ENCODE data around the gene ATAD3C.

Gene ATAD3C

GRCh38 chr1:1419363-1419812 lies 30.1 kb upstream of the ATAD3C start:
- Histone ChIP-seq H3K27ac (ENCODE audit: insufficient read depth, low read depth, low read length, poor library complexity, severe bottlenecking) (no peak overlapping the region), H3K36me3 (ENCODE audit: control insufficient read depth, insufficient read depth, low read length) (no peaks in the 10 kb centered on the region), H3K27me3 (ENCODE audit: control insufficient read depth, insufficient read depth, low read length, poor library complexity, severe bottlenecking) (no peaks in the 10 kb centered on the region), H3K9me3 (ENCODE audit: control insufficient read depth, low read length) (no peaks in the 10 kb centered on the region), H3K4me1 (ENCODE audit: control insufficient read depth, insufficient read depth, low read length) (peaks cover 31% of the 10 kb centered on the region), H3K4me3 (ENCODE audit: insufficient read depth, low read depth, low read length) (no peak overlapping the region)
- 94% methylated on average over 21 of the region's 21 CpGs for WGBS, 2 experiments

DNA sequence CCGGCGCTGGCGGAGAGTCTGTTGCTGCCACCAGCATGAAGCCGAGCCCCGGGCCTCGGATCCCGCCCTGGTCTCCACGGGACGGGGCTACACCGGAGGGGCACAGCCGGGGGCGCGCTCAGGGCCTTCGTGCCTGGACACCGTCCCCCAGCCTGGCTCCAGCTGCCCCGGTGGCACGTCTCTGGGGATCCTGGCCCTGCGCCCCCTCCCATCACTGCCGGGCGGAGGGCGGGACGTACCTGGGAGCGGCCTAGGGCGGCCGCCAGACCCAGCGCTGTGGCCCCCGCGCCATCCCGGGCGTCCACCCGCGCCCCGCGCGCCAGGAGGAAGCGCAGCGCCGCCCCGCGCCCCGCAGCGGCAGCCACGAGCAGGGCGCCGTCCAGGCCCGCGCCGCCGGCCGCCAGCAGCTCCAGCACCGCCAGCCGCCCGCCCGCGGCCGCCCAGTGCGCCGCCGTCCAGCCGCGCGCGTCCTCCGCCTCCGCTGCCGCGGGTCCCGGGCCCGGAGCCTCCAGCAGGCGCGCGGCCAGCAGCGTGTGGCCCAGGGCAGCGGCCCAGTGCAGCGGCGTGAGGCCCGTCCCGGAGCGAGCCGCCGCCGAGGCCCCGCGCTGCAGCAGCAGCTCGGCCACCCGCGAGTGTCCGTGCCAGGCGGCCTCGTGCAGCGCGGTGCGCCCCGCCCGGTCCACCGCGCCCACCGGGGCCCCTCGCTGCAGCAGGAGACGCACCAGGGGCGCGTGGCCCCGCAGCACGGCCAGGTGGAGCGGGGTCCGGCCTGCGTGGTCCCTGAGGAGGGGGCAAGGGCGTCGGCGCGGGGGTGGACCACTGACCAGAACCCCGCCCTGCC lies 29.5 kb upstream of the ATAD3C start:
- Histone ChIP-seq H3K4me1 (ENCODE audit: control insufficient read depth, insufficient read depth, low read length) (peaks cover 31% of the 10 kb centered on the region), H3K27me3 (ENCODE audit: control insufficient read depth, insufficient read depth, low read length, poor library complexity, severe bottlenecking) (no peaks in the 10 kb centered on the region), H3K36me3 (ENCODE audit: control insufficient read depth, insufficient read depth, low read length) (no peaks in the 10 kb centered on the region), H3K4me3 (ENCODE audit: insufficient read depth, low read depth, low read length) (no peak overlapping the region), H3K9me3 (ENCODE audit: control insufficient read depth, low read length) (no peaks in the 10 kb centered on the region), H3K27ac (ENCODE audit: insufficient read depth, low read depth, low read length, poor library complexity, severe bottlenecking) (no peak overlapping the region)
- 76% methylated on average over 112 of the region's 112 CpGs for WGBS, 2 experiments

DNA sequence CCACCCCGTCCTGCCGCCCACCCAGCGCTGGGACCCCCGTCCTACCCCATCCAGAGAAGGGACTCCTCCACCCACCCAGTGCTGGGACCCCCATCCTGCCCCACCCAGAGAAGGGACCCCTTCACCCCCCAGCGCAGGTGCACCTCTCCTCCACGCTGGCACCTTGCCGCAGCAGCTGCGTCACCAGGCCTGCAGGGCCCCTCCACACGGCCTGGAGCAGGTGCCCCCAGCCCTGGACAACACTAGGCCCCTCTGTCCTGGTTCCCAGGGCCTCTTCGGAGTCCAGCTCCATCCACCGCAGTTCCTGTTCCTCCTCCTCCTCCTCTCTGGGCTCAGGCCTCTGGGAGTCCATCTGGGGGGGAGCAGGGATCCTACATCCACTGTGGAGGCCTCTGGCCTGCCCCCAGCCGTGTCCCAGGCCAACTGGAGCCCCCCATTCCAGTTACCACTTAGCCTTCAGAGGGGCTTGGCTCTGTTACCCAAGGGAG lies 28.8 kb upstream of the ATAD3C start:
- Histone ChIP-seq H3K4me1 (ENCODE audit: control insufficient read depth, insufficient read depth, low read length) (peaks cover 32% of the 10 kb centered on the region), H3K27me3 (ENCODE audit: control insufficient read depth, insufficient read depth, low read length, poor library complexity, severe bottlenecking) (no peaks in the 10 kb centered on the region), H3K9me3 (ENCODE audit: control insufficient read depth, low read length) (no peaks in the 10 kb centered on the region), H3K27ac (ENCODE audit: insufficient read depth, low read depth, low read length, poor library complexity, severe bottlenecking) (no peak overlapping the region), H3K4me3 (ENCODE audit: insufficient read depth, low read depth, low read length) (no peak overlapping the region), H3K36me3 (ENCODE audit: control insufficient read depth, insufficient read depth, low read length) (no peaks in the 10 kb centered on the region)
- WGBS, 2 experiments, result 87 to 90% methylated on average over 11 to 12 of the region's 12 CpGs

DNA sequence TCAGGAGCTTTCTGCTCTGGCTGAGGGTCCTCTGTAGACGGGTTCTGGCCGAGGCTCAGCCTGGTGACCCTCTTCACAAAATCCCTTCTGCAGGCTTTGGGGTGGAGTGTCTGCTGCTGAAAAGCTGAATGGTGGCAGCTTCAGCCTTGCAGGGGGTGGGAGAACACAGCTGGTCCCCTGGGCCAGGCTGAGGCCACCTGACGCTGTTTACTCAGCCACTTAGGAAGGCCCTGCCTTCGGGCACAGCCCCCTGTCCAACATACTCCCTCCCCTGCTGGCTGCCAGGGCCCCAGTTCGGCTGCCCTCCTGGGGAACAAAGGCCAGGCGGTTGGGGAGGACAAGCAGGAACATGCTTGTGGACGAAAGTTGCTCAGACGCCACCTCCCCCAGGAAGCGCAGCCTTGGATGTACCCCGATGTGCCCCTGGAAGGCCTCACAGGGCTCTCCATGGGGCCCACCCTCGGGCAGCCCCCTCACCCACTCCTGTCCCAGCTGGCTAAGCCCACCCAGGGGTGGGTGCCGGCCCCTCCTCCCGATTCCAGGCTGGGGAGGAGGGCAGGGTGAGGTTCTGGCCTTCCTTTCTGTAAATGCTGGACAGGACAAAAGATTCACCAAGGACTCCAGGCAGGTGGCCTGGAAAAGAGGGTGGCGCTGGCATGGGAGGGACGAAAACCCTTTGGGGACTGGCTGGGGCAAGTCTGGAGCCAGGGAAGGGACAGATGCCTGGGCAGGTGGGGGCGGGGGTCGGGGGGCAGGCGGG lies 28.2 kb upstream of the ATAD3C start, which contains the start of gene ANKRD65:
TSS of gene ANKRD65 (minus strand) at position 130 of the 760 bp plus-strand sequence. CDS start 271 bp downstream, outside the sequence.
- Histone ChIP-seq H3K4me3 (ENCODE audit: insufficient read depth, low read depth, low read length) (no peak within 1 kb of the TSS), H3K27me3 (ENCODE audit: control insufficient read depth, insufficient read depth, low read length, poor library complexity, severe bottlenecking) (no peaks in the 10 kb centered on the region), H3K36me3 (ENCODE audit: control insufficient read depth, insufficient read depth, low read length) (no peaks in the 10 kb centered on the region), H3K9me3 (ENCODE audit: control insufficient read depth, low read length) (no peaks in the 10 kb centered on the region), H3K4me1 (ENCODE audit: control insufficient read depth, insufficient read depth, low read length) (peaks cover 35% of the 10 kb centered on the region), H3K27ac (ENCODE audit: insufficient read depth, low read depth, low read length, poor library complexity, severe bottlenecking) (no peak within 1 kb of the TSS)
- WGBS, 2 experiments, result 72 to 74% methylated on average over 18 of the region's 18 CpGs

GRCh38 chr1:1421907-1422464 lies 27.5 kb upstream of the ATAD3C start:
- peaks cover 40% of the 10 kb centered on the region for H3K4me1 ChIP-seq (ENCODE audit: control insufficient read depth, insufficient read depth, low read length)
- 91 to 95% methylated on average over 5 to 7 of the region's 7 CpGs for WGBS, 2 experiments
- H3K27me3 ChIP-seq (ENCODE audit: control insufficient read depth, insufficient read depth, low read length, poor library complexity, severe bottlenecking), result no peaks in the 10 kb centered on the region
- no peak overlapping the region for H3K4me3 ChIP-seq (ENCODE audit: insufficient read depth, low read depth, low read length)
- no peaks in the 10 kb centered on the region for H3K36me3 ChIP-seq (ENCODE audit: control insufficient read depth, insufficient read depth, low read length)
- no peaks in the 10 kb centered on the region for H3K9me3 ChIP-seq (ENCODE audit: control insufficient read depth, low read length)
- H3K27ac ChIP-seq (ENCODE audit: insufficient read depth, low read depth, low read length, poor library complexity, severe bottlenecking), result no peak overlapping the region

GRCh38 chr1:1422465-1423244 lies 26.8 kb upstream of the ATAD3C start:
- Histone ChIP-seq H3K36me3 (ENCODE audit: control insufficient read depth, insufficient read depth, low read length) (no peaks in the 10 kb centered on the region), H3K4me1 (ENCODE audit: control insufficient read depth, insufficient read depth, low read length) (peaks cover 36% of the 10 kb centered on the region), H3K9me3 (ENCODE audit: control insufficient read depth, low read length) (no peaks in the 10 kb centered on the region), H3K4me3 (ENCODE audit: insufficient read depth, low read depth, low read length) (no peak overlapping the region), H3K27me3 (ENCODE audit: control insufficient read depth, insufficient read depth, low read length, poor library complexity, severe bottlenecking) (no peaks in the 10 kb centered on the region), H3K27ac (ENCODE audit: insufficient read depth, low read depth, low read length, poor library complexity, severe bottlenecking) (no peak overlapping the region)
- WGBS, 2 experiments, result 84 to 86% methylated on average over 29 of the region's 29 CpGs

- H3K9me3 ChIP-seq (ENCODE audit: control insufficient read depth, low read length), result no peaks in the 10 kb centered on the region
- H3K36me3 ChIP-seq (ENCODE audit: control insufficient read depth, insufficient read depth, low read length), result no peaks in the 10 kb centered on the region
- no peaks in the 10 kb centered on the region for H3K27me3 ChIP-seq (ENCODE audit: control insufficient read depth, insufficient read depth, low read length, poor library complexity, severe bottlenecking)
- H3K27ac ChIP-seq (ENCODE audit: insufficient read depth, low read depth, low read length, poor library complexity, severe bottlenecking), result no peak overlapping the region
- H3K4me1 ChIP-seq (ENCODE audit: control insufficient read depth, insufficient read depth, low read length), result peaks cover 36% of the 10 kb centered on the region
- WGBS, 2 experiments, result 95 to 96% methylated on average over 7 of the region's 7 CpGs
- H3K4me3 ChIP-seq (ENCODE audit: insufficient read depth, low read depth, low read length), result no peak overlapping the region
Measured at GRCh38 chr1:1423245-1423597, 26.3 kb upstream of the ATAD3C start.

DNA sequence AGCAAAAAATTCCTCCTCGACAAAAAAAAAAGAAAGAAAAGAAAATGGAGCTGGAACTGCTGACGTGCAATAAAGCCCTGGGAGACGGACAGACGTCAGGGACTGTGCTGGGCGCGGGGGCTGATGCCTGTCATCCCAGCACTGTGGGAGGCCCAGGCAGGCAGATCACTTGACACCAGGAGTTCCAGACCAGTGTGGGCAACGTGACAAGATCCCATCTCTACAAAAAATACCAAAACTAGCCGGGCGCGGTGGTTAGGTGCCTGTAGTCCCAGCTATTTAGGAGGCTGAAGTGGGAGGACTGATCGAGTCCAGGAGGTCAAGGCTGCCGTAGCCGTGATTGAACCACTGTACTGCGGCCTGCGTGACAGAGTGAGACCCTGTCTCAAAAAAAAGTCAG lies 24.8 kb upstream of the ATAD3C start:
- 92 to 95% methylated on average over 15 of the region's 15 CpGs for WGBS, 2 experiments
- no peaks in the 10 kb centered on the region for H3K36me3 ChIP-seq (ENCODE audit: control insufficient read depth, insufficient read depth, low read length)
- H3K4me3 ChIP-seq (ENCODE audit: insufficient read depth, low read depth, low read length), result no peak overlapping the region
- H3K27ac ChIP-seq (ENCODE audit: insufficient read depth, low read depth, low read length, poor library complexity, severe bottlenecking), result no peak overlapping the region
- no peaks in the 10 kb centered on the region for H3K27me3 ChIP-seq (ENCODE audit: control insufficient read depth, insufficient read depth, low read length, poor library complexity, severe bottlenecking)
- H3K4me1 ChIP-seq (ENCODE audit: control insufficient read depth, insufficient read depth, low read length), result peaks cover 36% of the 10 kb centered on the region
- H3K9me3 ChIP-seq (ENCODE audit: control insufficient read depth, low read length), result no peaks in the 10 kb centered on the region

DNA sequence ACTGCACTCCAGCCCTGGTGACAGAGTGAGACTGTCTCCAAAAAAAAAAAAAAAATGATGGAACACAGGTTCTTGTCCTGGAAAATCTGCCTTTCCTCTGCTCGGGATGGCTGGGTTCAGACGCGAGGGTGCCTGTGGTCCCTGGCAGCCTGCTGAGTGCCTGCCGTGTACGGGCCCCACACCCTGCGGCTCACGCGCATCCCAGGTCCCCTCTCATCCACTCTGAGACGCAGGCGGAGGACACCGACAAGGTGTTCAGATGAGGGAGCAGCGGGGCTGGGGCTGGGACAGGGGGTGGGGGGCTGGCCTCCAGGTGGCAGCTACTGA lies 24.1 kb upstream of the ATAD3C start:
- H3K4me3 ChIP-seq (ENCODE audit: insufficient read depth, low read depth, low read length), result no peak overlapping the region
- peak overlapping the region; percentile 6 for H3K27ac ChIP-seq (ENCODE audit: insufficient read depth, low read depth, low read length, poor library complexity, severe bottlenecking)
- H3K27me3 ChIP-seq (ENCODE audit: control insufficient read depth, insufficient read depth, low read length, poor library complexity, severe bottlenecking), result no peaks in the 10 kb centered on the region
- peaks cover 39% of the 10 kb centered on the region for H3K4me1 ChIP-seq (ENCODE audit: control insufficient read depth, insufficient read depth, low read length)
- no peaks in the 10 kb centered on the region for H3K36me3 ChIP-seq (ENCODE audit: control insufficient read depth, insufficient read depth, low read length)
- 68 to 75% methylated on average over 12 of the region's 12 CpGs for WGBS, 2 experiments
- no peaks in the 10 kb centered on the region for H3K9me3 ChIP-seq (ENCODE audit: control insufficient read depth, low read length)
